Left colon (tissue), 2 donors: ENCODE measurements around the gene TRNP1. TPM values are rescaled to one million over a fixed set of nuclear protein-coding genes. Genes with fewer than 3 reads are reported as not detected.
A peak's percentile ranks its signal among the peaks of the same experiment; 100 is the strongest.

ENCODE experiments used
- ATAC-seq: fragments of 200-7000 bp; cut with Tn5 transposase; one replicate; pipeline ENCODE4 v1.9.1; 2020; ENCODE audit warnings: mild to moderate bottlenecking, moderate library complexity
- DNase-seq, 2 donors: peaks; one replicate each; pipeline ENCODE4 v3.0.0-alpha.2; 2020
- intact Hi-C, 2 donors: fragments of 100-400 bp; cut with DNase I in 1 of 2; cut with micrococcal nuclease in 1 of 2; formaldehyde crosslinking; loops; one replicate each; pipeline versions ENCODE4 v1.11.2 to v1.14.0; 2022; cut with DNase I, micrococcal nuclease
- total RNA-seq, 2 donors: library from RNA; stranded (reverse); fragmentation: NEBNext Ultra II Directional; extraction: Animal tissue kit (Norgen Biotek cat#: 25700); gene quantifications; one replicate each; pipeline ENCODE4 v1.2.1, GENCODE V29; 2021
- donor health status: DM: no; HTN: no; CAD: no.
- donor health status: DM: yes; HTN: yes; CAD: no.

Gene TRNP1
- total RNA-seq, 2 donors from 2014 or later, result 1.3 to 3.0 TPM

- intact Hi-C loops, result loop anchor here in 1 of 2 donors (5.0 kb wide), 1 partner anchor 99 kb away; no protein-coding TSS in a partner anchor
- ATAC-seq (no peak), DNase-seq (no peak)
These were observed 5.2 kb downstream of the TRNP1 start for GRCh38 chr1:26998429-26999300.

- peak; percentile 37 to 80 for DNase-seq
- no peak for ATAC-seq
- intact Hi-C loops, result loop anchor here in 1 of 2 donors (5.0 kb wide), 1 partner anchor 98 kb away; no protein-coding TSS in a partner anchor
These were observed 6.0 kb downstream of the TRNP1 start for GRCh38 chr1:26999440-26999987.

- DNase-seq, result no peak
- no peak for ATAC-seq
- intact Hi-C loops, result no loop called here
These were observed 6.8 kb downstream of the TRNP1 start for GRCh38 chr1:27000090-27000816.

- intact Hi-C loops, result no loop called here
- no peak for DNase-seq
- ATAC-seq, result no peak
These were observed 7.4 kb downstream of the TRNP1 start for GRCh38 chr1:27000817-27001460.

GRCh38 chr1:27001570-27002360, 8.3 kb downstream of the TRNP1 start:
- ATAC-seq, result no peak
- DNase-seq, result peak in 1 of 2 donors; percentile 32
- intact Hi-C loops, result no loop called here

- intact Hi-C loops, result no loop called here
- DNase-seq (no peak), ATAC-seq (no peak)
These were observed 10.4 kb downstream of the TRNP1 start for GRCh38 chr1:27003745-27004470.

- DNase-seq, result no peak
- intact Hi-C loops, result no loop called here
- no peak for ATAC-seq
These were observed 11.1 kb downstream of the TRNP1 start for GRCh38 chr1:27004471-27005165.

- DNase-seq (no peak), ATAC-seq (no peak)
- intact Hi-C loops, result no loop called here
These were observed 11.7 kb downstream of the TRNP1 start for GRCh38 chr1:27005166-27005530.

GRCh38 chr1:27005648-27006496, 12.4 kb downstream of the TRNP1 start:
- intact Hi-C loops, result no loop called here
- ATAC-seq (no peak), DNase-seq (no peak)

GRCh38 chr1:27006683-27007082, 13.2 kb downstream of the TRNP1 start:
- no peak for ATAC-seq

GRCh38 chr1:27007909-27008582, 14.6 kb downstream of the TRNP1 start:
- intact Hi-C loops, result no loop called here
- ATAC-seq, result peak; percentile 65
- DNase-seq, result peak; percentile 71 to 87

More at GRCh38 chr1:27006683-27007082, 13.2 kb downstream of the TRNP1 start:
- intact Hi-C loops, result no loop called here
- DNase-seq, result no peak

GRCh38 chr1:27009601-27010197, 16.2 kb downstream of the TRNP1 start:
- ATAC-seq (peak; percentile 19), DNase-seq (peak; percentile 53 to 77)
- intact Hi-C loops, result no loop called here

GRCh38 chr1:27010226-27010994, 16.9 kb downstream of the TRNP1 start:
- ATAC-seq, result no peak
- intact Hi-C loops, result no loop called here
- no peak for DNase-seq

- no peak for ATAC-seq
These were observed 17.7 kb downstream of the TRNP1 start for GRCh38 chr1:27011058-27011764.

More at GRCh38 chr1:27011058-27011764, 17.7 kb downstream of the TRNP1 start:
- no peak for DNase-seq
- intact Hi-C loops, result no loop called here
